Measurements from ENCODE around the gene DDX43. TPM values are rescaled to one million over a fixed set of nuclear protein-coding genes. Genes with fewer than 3 reads are reported as not detected.

Gene DDX43
- total and polyA plus RNA-seq, 2 of the 4 experiments (the other 2 are of a cell fraction): 0.07 TPM; not detected in 1

DNA sequence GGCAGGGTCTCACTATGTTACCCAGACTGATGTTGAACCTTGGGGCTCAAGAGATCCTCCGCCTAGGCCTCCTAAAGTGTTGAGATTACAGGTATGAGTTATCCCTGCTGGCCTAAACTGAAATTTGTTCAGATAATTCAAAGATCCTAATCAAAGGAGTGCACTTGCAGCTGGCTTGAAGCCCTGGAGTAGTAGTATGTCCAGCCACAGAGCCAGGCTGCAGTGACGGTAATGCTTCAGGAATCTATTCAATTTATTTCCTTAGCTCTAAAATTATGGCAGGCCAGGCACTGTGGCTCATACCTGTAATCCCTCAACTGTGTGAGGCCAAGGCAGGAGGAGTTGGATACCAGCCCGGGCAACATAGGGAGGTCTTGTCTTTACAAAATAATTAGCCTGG, 1.4 kb upstream of the DDX43 start:
- H2AK9ac ChIP-seq (replicated peaks; ENCODE audit: low read depth, low read length, poor library complexity): no peak overlapping the region
- H2BK15ac ChIP-seq (ENCODE audit: low read depth, low read length): no peak overlapping the region
- no peak overlapping the region for H2BK20ac ChIP-seq (ENCODE audit: low read depth, low read length)
- H2AK5ac ChIP-seq (ENCODE audit: low read depth, low read length): no peak overlapping the region
- dilution Hi-C loops (cut with HindIII; ENCODE audit: low sequenced_read_pairs, unreplicated experiment): no loop called here
- no peak overlapping the region for H4K5ac ChIP-seq (ENCODE audit: low read depth, low read length)
- 100% methylated on average over 1 of the region's 3 CpGs; no CpG with 5 or more reads in 1 of the 2 experiments for WGBS, 2 experiments (ENCODE audit: extremely low coverage in 2 of 2, insufficient read length in 1 of 2)
- no peak overlapping the region for H2BK5ac ChIP-seq (ENCODE audit: low read depth, low read length, poor library complexity, severe bottlenecking)
- DNase-seq: peak; percentile 40
- CTCF ChIA-PET: no interaction called here
- H3K4me3 ChIP-seq (ENCODE audit: insufficient read depth, low read depth, low read length): no peak overlapping the region
- H3K9me3 ChIP-seq (ENCODE audit: control insufficient read depth, insufficient read depth, low read length): no peaks in the 10 kb centered on the region
- no peaks in the 10 kb centered on the region for H4K20me1 ChIP-seq (ENCODE audit: insufficient read depth, low read length)
- in situ Hi-C loops (cut with MboI; ENCODE audit: low sequenced_read_pairs): no loop called here
- no peak overlapping the region for H2BK120ac ChIP-seq (ENCODE audit: low read depth, low read length)
- H3K36me3 ChIP-seq (ENCODE audit: control insufficient read depth, insufficient read depth, low read length): no peaks in the 10 kb centered on the region
- H3K18ac ChIP-seq (ENCODE audit: low read depth, low read length): no peak overlapping the region
- no peak overlapping the region for H3K14ac ChIP-seq (replicated peaks; ENCODE audit: low read depth, low read length)
- H3K56ac ChIP-seq (ENCODE audit: extremely low read depth, insufficient read depth, low read length): no peak overlapping the region
- H3K4me1 ChIP-seq (ENCODE audit: control insufficient read depth, insufficient read depth, low read length): no peaks in the 10 kb centered on the region
- no TSS peak for BruUV-seq (replicated peaks)
- POLR2A ChIA-PET (ENCODE audit: unreplicated experiment): no interaction called here
- no peaks in the 10 kb centered on the region for H3K27me3 ChIP-seq (ENCODE audit: control insufficient read depth, insufficient read depth, low read length)
- no peak overlapping the region for H3K4ac ChIP-seq (ENCODE audit: low read depth, low read length)
- no peak overlapping the region for H3K9ac ChIP-seq (ENCODE audit: low read depth, low read length)
- no peak overlapping the region for H3K4me2 ChIP-seq (ENCODE audit: low read depth, low read length)
- H4K91ac ChIP-seq (ENCODE audit: insufficient read depth, low read depth, low read length): no peak overlapping the region
- TF ChIP-seq FOS (IDR thresholded peaks at IDR 0.05; ENCODE audit: low read depth, low read length) (no peak), RAD21 (IDR thresholded peaks at IDR 0.05; ENCODE audit: low read length) (no peak), CEBPB (IDR thresholded peaks at IDR 0.05; ENCODE audit: low read depth, low read length) (no peak), SMC3 (IDR thresholded peaks at IDR 0.05; ENCODE audit: low read depth, low read length) (no peak), MAFK (IDR thresholded peaks at IDR 0.05; ENCODE audit: low read depth, low read length) (no peak), MAZ (IDR thresholded peaks at IDR 0.05; ENCODE audit: borderline replicate concordance, low read depth, low read length) (no peak), POLR2A (IDR thresholded peaks at IDR 0.05; ENCODE audit: low read depth, low read length) (no peak), NFE2L2 (IDR thresholded peaks at IDR 0.05; ENCODE audit: low read depth, low read length) (no peak)
- TF ChIP-seq, protein P1, sequence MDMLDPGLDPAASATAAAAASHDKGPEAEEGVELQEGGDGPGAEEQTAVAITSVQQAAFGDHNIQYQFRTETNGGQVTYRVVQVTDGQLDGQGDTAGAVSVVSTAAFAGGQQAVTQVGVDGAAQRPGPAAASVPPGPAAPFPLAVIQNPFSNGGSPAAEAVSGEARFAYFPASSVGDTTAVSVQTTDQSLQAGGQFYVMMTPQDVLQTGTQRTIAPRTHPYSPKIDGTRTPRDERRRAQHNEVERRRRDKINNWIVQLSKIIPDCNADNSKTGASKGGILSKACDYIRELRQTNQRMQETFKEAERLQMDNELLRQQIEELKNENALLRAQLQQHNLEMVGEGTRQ (IDR thresholded peaks at IDR 0.05; ENCODE audit: low read depth, low read length): no peak
- TF ChIP-seq, protein P2, sequence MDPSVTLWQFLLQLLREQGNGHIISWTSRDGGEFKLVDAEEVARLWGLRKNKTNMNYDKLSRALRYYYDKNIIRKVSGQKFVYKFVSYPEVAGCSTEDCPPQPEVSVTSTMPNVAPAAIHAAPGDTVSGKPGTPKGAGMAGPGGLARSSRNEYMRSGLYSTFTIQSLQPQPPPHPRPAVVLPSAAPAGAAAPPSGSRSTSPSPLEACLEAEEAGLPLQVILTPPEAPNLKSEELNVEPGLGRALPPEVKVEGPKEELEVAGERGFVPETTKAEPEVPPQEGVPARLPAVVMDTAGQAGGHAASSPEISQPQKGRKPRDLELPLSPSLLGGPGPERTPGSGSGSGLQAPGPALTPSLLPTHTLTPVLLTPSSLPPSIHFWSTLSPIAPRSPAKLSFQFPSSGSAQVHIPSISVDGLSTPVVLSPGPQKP (IDR thresholded peaks at IDR 0.05; ENCODE audit: borderline replicate concordance, low read depth, low read length): no peak
- TF ChIP-seq, protein P3, sequence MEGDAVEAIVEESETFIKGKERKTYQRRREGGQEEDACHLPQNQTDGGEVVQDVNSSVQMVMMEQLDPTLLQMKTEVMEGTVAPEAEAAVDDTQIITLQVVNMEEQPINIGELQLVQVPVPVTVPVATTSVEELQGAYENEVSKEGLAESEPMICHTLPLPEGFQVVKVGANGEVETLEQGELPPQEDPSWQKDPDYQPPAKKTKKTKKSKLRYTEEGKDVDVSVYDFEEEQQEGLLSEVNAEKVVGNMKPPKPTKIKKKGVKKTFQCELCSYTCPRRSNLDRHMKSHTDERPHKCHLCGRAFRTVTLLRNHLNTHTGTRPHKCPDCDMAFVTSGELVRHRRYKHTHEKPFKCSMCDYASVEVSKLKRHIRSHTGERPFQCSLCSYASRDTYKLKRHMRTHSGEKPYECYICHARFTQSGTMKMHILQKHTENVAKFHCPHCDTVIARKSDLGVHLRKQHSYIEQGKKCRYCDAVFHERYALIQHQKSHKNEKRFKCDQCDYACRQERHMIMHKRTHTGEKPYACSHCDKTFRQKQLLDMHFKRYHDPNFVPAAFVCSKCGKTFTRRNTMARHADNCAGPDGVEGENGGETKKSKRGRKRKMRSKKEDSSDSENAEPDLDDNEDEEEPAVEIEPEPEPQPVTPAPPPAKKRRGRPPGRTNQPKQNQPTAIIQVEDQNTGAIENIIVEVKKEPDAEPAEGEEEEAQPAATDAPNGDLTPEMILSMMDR (conservative IDR thresholded peaks at IDR 0.05; ENCODE audit: low read depth, low read length): no peak
- no peak overlapping the region for H4K8ac ChIP-seq (ENCODE audit: low read depth in 2 of 2, low read length in 2 of 2)
- no peak for ATAC-seq (ENCODE audit: low read depth)
- H3K23ac ChIP-seq (ENCODE audit: low read depth, low read length): no peak overlapping the region
- H3K27ac ChIP-seq (ENCODE audit: insufficient read depth, low read length): no peak overlapping the region
- H3K9me1 ChIP-seq (ENCODE audit: insufficient read depth, low read length): no peaks in the 10 kb centered on the region
- intact Hi-C loops (cut with micrococcal nuclease): no loop called here
- H2AFZ ChIP-seq (replicated peaks; ENCODE audit: low read length, poor library complexity): no peak overlapping the region
- no peaks in the 10 kb centered on the region for H3K79me1 ChIP-seq (ENCODE audit: low read depth in 1 of 2, low read length in 2 of 2)

Measured in IMR-90 (cell line).